ENCODE measurements around the gene GLIPR1L2.
"Not testable (repeated sequence)": the region's sequence is repeated elsewhere in the genome, so short reads cannot be mapped to it uniquely, and the experiment has no call there.

GLIPR1L2 gene

DNA sequence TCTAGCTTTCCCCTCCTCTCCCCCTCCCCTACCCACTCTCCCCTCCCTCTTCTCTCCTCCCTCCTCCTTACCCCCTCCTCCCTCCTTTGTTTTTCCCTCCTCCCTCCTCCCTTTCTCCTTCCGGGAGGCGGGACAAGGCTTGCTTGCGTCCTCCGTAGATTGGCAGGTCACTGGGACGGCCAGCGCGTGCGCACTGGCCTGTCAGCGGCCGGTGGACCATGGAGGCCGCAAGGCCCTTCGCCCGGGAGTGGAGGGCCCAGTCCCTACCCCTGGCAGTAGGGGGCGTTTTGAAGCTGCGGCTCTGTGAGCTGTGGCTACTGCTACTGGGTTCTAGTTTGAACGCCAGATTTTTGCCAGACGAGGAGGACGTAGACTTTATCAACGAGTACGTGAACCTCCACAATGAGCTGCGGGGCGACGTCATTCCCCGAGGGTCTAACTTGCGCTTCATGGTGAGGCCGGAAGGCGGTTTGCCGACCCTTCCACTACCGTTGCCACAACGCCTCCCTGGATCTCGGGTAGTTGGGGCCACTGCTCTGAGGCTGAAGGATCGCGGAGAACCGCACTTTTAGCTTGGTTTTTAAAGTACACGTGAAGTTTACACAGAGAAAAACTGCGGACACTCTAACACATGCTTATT is at the start of gene GLIPR1L2:
Gene GLIPR1L2 (plus strand): TSS at position 191 of the 640 bp plus-strand sequence. CDS start 28 bp downstream, at position 219.
- DNase-seq (ENCODE audit: low read depth), result peak; percentile 97

DNA sequence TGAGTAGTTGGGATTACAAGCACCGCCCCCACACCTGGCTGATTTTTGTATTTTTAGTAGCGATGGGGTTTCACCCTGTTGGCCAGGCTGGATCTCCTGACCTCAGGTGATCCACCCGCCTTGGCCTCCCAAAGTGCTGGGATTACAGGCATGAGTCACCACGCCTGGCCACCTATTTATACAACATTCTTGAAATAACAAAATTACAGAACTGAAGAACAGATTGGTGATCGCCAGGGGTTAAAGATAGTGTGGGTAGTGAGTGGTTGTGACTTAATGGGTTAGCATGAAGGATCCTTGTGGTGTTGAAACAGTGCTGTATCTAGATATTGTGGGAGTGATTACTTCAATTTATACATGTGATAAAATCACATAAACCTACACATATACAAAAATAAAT is 49.0 kb upstream of the GLIPR1L2 start:
- peak; percentile 26 for DNase-seq (ENCODE audit: low read depth)

DNA sequence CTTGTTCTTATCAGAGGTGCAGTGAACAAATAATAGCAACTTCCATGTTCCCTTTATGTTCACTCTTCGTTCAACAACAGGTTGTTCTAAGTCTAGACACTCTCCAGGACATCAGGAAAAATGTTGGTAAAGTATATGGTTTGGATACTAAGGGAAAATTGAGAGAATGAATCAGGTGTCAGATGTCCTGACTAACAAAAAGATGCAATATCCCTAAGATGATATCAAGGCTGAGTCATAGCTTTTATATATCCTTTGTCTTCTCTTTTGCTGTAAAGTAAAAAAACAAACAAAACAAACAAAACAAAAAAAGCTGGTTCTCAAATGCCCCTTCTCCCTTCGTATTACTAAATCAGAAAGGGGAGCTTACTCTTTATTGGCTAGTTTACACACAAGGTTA is 45.4 kb upstream of the GLIPR1L2 start:
- DNase-seq (ENCODE audit: low read depth), result peak; percentile 74

- DNase-seq (ENCODE audit: low read depth), result not testable (repeated sequence)
Measured at GRCh38 chr12:75346215-75346614, 44.7 kb upstream of the GLIPR1L2 start.

- no peak for DNase-seq (ENCODE audit: low read depth)
Measured at GRCh38 chr12:75349946-75350345, 40.9 kb upstream of the GLIPR1L2 start.

- DNase-seq (ENCODE audit: low read depth), result no peak
Measured at GRCh38 chr12:75350413-75350812, 40.5 kb upstream of the GLIPR1L2 start.

DNA sequence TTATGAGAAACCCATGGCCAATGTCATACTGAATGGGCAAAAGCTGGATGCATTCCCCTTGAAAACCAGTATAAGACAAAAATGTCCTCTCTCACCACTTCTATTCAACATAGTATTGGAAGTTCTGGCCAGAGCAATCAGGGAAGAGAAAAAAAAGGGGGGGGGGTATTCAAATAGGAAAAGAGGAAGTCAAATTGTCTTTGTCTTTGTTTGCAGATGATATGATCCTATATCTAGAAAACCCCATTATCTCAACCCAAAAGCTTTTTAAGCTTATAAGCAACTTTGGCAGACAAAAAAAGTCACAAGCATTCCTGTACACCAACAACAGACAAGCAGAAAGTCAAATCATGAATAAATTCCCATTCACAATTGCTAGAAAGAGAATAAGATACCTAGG is 36.9 kb upstream of the GLIPR1L2 start:
- DNase-seq (ENCODE audit: low read depth), result no peak

- DNase-seq (ENCODE audit: low read depth), result no peak
Measured at GRCh38 chr12:75360920-75361319, 30.0 kb upstream of the GLIPR1L2 start.

DNA sequence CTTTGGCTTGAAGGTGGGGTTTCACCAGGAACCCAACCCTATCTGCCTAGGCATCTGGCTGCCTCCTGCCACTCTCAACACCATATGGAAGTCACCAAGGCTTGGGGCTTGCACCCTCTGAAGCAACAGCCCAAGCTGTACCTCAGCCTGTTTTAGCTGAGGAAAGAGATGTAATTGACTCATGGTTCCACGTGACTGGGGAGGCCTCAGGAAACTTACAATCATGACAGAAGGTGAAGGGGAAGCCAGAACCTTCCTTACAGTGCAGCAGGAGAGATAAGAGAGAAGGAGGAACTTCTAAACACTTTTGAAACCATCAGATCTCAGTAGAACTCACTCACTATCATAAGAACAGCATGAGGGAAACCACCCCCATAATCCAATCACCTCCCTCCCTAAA is 29.5 kb upstream of the GLIPR1L2 start:
- no peak for DNase-seq (ENCODE audit: low read depth)

DNA sequence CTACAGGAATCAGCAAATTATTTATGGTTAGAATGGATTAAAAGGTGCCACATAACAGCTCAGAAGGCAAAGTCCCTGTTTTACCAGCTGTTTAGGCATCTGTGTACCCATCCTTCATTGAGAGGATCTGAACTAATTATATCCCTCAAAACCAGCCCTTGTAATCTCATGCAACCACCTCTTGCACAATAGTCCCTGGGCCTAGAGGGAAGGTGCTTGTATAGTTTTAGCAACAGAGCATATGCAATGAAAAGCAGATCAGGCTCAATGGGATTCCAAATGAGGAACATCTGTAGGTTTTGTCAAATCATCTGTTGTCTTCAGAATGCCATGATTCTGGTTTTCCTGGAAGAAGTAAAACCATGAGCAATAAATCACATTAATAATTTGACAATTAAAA is 26.0 kb upstream of the GLIPR1L2 start:
- no peak for DNase-seq (ENCODE audit: low read depth)

DNA sequence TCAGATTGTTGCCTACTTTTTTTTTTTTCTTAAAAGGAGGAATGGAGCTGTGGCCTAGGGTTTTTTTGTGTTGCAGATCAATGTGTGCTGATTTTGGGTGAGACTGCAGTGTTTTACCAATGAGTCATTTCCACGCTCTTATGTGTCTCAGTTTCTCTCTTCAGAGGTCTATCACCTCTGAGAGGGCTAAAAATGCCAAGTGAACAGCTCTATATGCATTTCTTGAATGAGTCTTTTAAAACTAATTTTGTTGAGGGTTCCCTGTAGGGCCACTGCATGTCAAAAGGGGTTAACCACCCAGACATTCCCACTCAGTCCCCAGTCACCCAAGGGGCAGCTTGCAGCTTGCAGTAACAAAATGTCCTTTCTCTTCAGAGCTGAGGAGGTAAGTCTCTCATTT is 24.3 kb upstream of the GLIPR1L2 start:
- peak; percentile 20 for DNase-seq (ENCODE audit: low read depth)

- DNase-seq (ENCODE audit: low read depth), result no peak
Measured at GRCh38 chr12:75374971-75375370, 15.9 kb upstream of the GLIPR1L2 start.

- DNase-seq (ENCODE audit: low read depth), result no peak
Measured at GRCh38 chr12:75378354-75378753, 12.5 kb upstream of the GLIPR1L2 start.

DNA sequence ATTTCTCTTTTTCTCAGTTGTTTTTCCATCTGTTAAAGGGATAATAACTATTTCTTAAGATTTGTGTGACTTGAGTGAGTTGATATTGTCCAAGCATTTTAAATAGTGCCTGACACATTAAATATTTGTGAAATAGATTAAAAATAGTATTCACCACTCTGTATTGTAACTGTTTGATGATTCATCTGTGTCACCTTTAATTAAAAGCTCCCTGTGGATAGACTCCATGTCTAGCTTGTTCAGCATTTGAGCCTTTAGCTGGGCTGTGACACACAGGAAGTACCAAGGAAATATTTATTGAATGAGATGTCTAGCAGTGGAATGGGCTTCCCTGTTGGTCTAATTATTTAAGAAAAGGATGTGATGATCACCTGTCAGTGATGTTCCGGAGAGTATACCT is 1.8 kb upstream of the GLIPR1L2 start:
- peak; percentile 84 for DNase-seq (ENCODE audit: low read depth)

DNA sequence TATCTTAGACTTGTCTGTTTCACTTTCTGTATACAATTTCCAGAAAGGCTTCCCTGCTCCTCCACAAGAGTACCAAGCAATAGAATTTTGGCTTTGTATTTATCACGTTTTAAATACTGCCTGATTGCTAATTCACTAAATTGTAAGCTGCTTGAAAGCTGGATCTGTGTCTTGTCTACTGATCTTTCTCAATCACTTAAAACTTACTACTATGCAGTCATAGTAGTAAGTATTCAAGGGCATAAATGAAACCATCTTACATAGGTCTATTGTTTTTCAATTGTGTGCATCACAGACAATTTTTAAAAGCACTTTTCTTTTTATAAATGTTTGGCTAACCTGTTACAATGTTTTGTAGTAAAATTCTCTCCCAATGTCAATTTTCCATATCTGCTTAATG is 1.2 kb upstream of the GLIPR1L2 start:
- no peak for DNase-seq (ENCODE audit: low read depth)

GRCh38 chr12:75390156-75390898 is 562 bp upstream of the GLIPR1L2 start:
- no peak for DNase-seq (ENCODE audit: low read depth)

- no peak for DNase-seq (ENCODE audit: low read depth)
Measured at GRCh38 chr12:75404231-75404630, 13.3 kb downstream of the GLIPR1L2 start.

DNA sequence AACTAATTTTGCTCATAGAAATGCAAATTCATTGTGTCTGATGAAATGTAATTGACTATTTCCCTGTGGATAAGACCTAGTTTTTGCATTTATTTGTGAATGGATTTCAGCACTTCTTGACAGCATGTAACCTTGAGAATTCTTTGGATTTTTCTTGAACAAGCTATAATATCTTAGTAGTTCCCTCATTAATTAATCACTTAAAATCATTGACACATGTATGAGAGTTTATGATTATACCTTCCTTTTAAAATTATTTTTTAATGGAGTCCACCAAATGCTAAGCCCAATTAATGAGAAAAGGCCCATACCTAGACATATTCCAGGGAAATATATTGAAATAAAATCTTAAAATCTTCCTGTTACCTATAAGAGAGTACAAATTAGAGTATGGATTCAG is 16.8 kb downstream of the GLIPR1L2 start:
- DNase-seq (ENCODE audit: low read depth), result no peak

DNA sequence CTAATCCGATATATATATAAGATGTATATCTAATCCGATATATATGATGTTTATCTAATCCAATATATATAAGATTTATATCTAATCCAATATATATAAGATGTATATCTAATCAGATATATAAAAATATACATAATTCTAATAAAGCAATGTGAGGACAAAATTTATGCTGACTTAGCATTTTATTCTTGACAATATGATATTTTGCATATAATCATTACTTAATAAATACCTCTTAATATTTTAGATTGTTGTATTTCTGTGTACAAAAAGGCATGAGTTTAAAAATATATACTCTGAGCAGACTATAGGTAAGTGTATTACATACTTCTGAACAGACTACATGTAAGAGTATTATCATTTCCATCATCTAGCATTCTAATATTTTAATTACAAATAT is 18.9 kb downstream of the GLIPR1L2 start:
- DNase-seq (ENCODE audit: low read depth), result no peak

DNA sequence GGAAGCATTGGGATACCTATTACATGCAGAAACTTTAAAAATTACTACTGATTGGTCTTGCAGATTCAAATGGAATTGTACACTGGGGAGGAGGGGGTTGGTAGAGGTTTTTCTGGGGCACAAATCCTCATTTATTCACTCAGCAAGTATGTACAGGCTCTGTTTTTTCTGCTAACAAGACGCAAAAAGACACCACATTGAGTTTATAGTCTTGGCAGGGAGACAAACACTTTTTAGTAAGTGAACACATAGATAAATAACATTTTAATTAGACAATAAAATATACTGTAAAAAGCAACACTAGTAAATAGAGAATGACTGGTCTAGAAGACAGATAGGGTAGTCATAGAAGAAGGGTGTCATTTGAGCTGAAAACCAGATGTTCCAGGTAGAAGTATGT is 23.8 kb downstream of the GLIPR1L2 start:
- no peak for DNase-seq (ENCODE audit: low read depth)

GRCh38 chr12:75419841-75420240 is 29.0 kb downstream of the GLIPR1L2 start:
- DNase-seq (ENCODE audit: low read depth), result no peak

DNA sequence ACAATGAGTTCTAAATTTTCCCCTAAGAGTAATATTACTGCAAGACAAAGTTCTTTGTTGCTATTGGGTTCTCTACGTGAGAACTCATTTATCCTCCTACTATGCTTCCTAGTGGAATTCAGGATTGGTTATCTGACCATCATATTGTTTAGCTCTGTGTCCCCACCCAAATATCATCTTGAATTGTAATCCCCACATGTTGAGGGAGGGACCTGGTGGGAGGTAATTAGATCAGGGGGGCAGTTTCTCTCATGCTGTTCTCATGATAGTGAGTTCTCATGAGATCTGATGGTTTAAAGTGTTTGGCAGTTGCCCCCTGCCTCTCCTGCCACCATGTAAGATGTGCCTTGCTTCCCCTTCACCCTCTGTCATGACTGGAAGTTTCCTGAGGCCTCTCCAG is 36.6 kb downstream of the GLIPR1L2 start:
- DNase-seq (ENCODE audit: low read depth), result no peak

DNA sequence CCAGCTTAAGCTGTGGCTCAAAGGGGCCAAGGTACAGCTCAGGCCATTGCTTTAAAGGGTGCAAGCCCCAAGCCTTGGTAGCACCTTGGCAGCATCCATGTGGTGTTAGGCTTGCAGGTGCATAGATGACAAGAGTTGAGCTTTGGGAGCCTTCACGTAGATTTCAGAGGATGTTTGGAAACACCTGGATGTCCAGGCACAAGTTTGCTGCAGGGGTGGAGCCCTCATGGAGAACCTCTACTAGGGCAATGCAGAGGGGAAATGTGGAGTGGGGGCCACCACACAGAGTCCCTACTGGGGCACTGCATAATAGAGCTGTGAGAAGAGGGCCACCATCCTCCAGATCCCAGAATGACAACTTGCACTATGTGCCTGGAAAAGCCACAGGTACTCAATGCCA is 37.9 kb downstream of the GLIPR1L2 start:
- no peak for DNase-seq (ENCODE audit: low read depth)

DNA sequence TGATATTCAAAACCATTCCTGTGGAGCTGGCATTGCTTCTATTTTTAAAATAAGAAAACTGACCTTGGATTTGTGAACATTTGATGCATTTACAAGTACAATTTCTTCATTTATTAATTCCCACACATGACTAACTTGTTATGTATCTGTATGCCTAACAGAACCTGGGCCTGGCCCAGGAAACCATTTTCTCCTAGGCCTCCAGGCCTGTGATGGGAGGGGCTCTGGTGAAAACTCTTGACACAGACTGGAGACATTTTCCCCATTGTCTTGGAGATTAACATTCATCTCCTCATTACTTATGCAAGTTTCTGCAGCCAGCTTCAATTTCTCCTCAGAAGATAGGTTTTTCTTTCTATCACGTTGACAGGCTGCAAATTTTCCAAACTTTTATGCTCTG is 42.0 kb downstream of the GLIPR1L2 start:
- no peak for DNase-seq (ENCODE audit: low read depth)
